Trophoblast cell (in vitro differentiated cells and primary cell): Measurements from ENCODE around the gene ING4. TPM values are rescaled to one million over a fixed set of nuclear protein-coding genes. Genes with fewer than 3 reads are reported as not detected.
"Not testable (repeated sequence)": the region's sequence is repeated elsewhere in the genome, so short reads cannot be mapped to it uniquely, and the experiment has no call there.

Experiments used
- DNase-seq, 2 donors: peaks; one replicate each; pipeline ENCODE4 v3.0.0-alpha.2; 2016
- H2AFZ ChIP-seq: 2 replicates; pipeline ENCODE4 v1.6.1; 2013; ENCODE audit warnings: low read length, moderate library complexity, mild to moderate bottlenecking; ENCODE audit not compliant: insufficient read depth, poor library complexity
- H2AK5ac ChIP-seq: 2 replicates; pipeline ENCODE4 v1.6.1; 2013; ENCODE audit warnings: mild to moderate bottlenecking, low read length
- H2BK120ac ChIP-seq: 2 replicates; pipeline ENCODE4 v1.6.1; 2013; ENCODE audit warnings: low read length, mild to moderate bottlenecking, moderate library complexity; ENCODE audit not compliant: insufficient read depth, poor library complexity
- H2BK12ac ChIP-seq: 2 replicates; pipeline ENCODE4 v1.6.1; 2013; ENCODE audit warnings: mild to moderate bottlenecking, low read length, moderate library complexity
- H2BK5ac ChIP-seq: 2 replicates; pipeline ENCODE4 v1.6.1; 2013; ENCODE audit warnings: low read length, low read depth, moderate library complexity, mild to moderate bottlenecking; ENCODE audit not compliant: poor library complexity
- H3K14ac ChIP-seq: 2 replicates; pipeline ENCODE4 v1.6.1; 2013; ENCODE audit warnings: mild to moderate bottlenecking, low read length
- H3K18ac ChIP-seq: 2 replicates; pipeline ENCODE4 v1.6.1; 2013; ENCODE audit warnings: mild to moderate bottlenecking, low read length
- H3K23ac ChIP-seq: 2 replicates; pipeline ENCODE4 v1.6.1; 2013; ENCODE audit warnings: low read length
- H3K27ac ChIP-seq: 2 replicates; pipeline ENCODE4 v1.5.1; 2013; ENCODE audit warnings: low read depth, mild to moderate bottlenecking, inconsistent platforms, low read length, moderate library complexity
- H3K27me3 ChIP-seq: 2 replicates; pipeline ENCODE4 v1.6.1; 2013; ENCODE audit warnings: inconsistent platforms, mild to moderate bottlenecking, low read length, moderate library complexity; ENCODE audit not compliant: insufficient read depth
- H3K36me3 ChIP-seq, 2 experiments: 1 replicate in 1 of 2; 2 replicates in 1 of 2; pipeline ENCODE4 v1.6.1; 2013; ENCODE audit warnings: low read length in 2 of 2, mild to moderate bottlenecking in 2 of 2, moderate library complexity in 1 of 2; ENCODE audit not compliant: insufficient read depth in 2 of 2, control insufficient read depth in 1 of 2
- H3K4ac ChIP-seq: 2 replicates; pipeline ENCODE4 v1.6.1; 2013; ENCODE audit warnings: low read depth, mild to moderate bottlenecking, low read length, moderate library complexity
- H3K4me1 ChIP-seq, 2 experiments: 1 replicate in 1 of 2; 2 replicates in 1 of 2; pipeline ENCODE4 v1.6.1; 2013; ENCODE audit warnings: low read length in 2 of 2, mild to moderate bottlenecking in 2 of 2, moderate library complexity in 1 of 2; ENCODE audit not compliant: insufficient read depth in 2 of 2, control insufficient read depth in 1 of 2
- H3K4me2 ChIP-seq: 2 replicates; pipeline ENCODE4 v1.6.1; 2013; ENCODE audit warnings: inconsistent platforms, mild to moderate bottlenecking, low read length, moderate library complexity
- H3K4me3 ChIP-seq: 2 replicates; pipeline ENCODE4 v1.5.1; 2013; ENCODE audit warnings: mild to moderate bottlenecking, low read depth, low read length, inconsistent platforms
- H3K79me1 ChIP-seq: one replicate; pipeline ENCODE4 v1.6.1; 2013; ENCODE audit warnings: low read length
- H3K79me2 ChIP-seq: 2 replicates; pipeline ENCODE4 v1.6.1; 2013; ENCODE audit warnings: low read length, mild to moderate bottlenecking; ENCODE audit not compliant: control insufficient read depth, insufficient read depth, poor library complexity
- H3K9ac ChIP-seq: 2 replicates; pipeline ENCODE4 v1.6.1; 2013; ENCODE audit warnings: mild to moderate bottlenecking, low read length
- H3K9me3 ChIP-seq: 2 replicates; pipeline ENCODE4 v1.6.1; 2013; ENCODE audit warnings: low read depth, mild to moderate bottlenecking, control low read depth, inconsistent platforms, low read length; ENCODE audit not compliant: insufficient read depth
- H4K12ac ChIP-seq: 2 replicates; pipeline ENCODE4 v1.6.1; 2013; ENCODE audit warnings: low read depth, mild to moderate bottlenecking, low read length, moderate library complexity
- H4K8ac ChIP-seq: 2 replicates; pipeline ENCODE4 v1.6.1; 2013; ENCODE audit warnings: low read depth, mild to moderate bottlenecking, low read length, moderate library complexity
- H4K91ac ChIP-seq: one replicate; pipeline ENCODE4 v1.6.1; 2013; ENCODE audit warnings: low read depth, mild to moderate bottlenecking, low read length, moderate library complexity
- WGBS: extraction: QIAGEN DNeasy Blood & Tissue Kit; methylation state at CpG from one replicate; pipeline ENCODE4 v1.1.7; 2013; ENCODE audit warnings: missing lambda C conversion rate; ENCODE audit not compliant: insufficient read length, insufficient coverage; ENCODE audit errors: extremely low coverage; 5-methylcytosine and 5-hydroxymethylcytosine counted together
- polyA plus RNA-seq: library from polyadenylated mRNA; stranded (reverse); fragments of 200-250 nt; gene quantifications from 2 replicates; pipeline ENCODE4 v1.2.3, GENCODE V29; 2013

ING4 gene
- 29.6 and 33.0 TPM in 2 replicates for polyA plus RNA-seq

DNA sequence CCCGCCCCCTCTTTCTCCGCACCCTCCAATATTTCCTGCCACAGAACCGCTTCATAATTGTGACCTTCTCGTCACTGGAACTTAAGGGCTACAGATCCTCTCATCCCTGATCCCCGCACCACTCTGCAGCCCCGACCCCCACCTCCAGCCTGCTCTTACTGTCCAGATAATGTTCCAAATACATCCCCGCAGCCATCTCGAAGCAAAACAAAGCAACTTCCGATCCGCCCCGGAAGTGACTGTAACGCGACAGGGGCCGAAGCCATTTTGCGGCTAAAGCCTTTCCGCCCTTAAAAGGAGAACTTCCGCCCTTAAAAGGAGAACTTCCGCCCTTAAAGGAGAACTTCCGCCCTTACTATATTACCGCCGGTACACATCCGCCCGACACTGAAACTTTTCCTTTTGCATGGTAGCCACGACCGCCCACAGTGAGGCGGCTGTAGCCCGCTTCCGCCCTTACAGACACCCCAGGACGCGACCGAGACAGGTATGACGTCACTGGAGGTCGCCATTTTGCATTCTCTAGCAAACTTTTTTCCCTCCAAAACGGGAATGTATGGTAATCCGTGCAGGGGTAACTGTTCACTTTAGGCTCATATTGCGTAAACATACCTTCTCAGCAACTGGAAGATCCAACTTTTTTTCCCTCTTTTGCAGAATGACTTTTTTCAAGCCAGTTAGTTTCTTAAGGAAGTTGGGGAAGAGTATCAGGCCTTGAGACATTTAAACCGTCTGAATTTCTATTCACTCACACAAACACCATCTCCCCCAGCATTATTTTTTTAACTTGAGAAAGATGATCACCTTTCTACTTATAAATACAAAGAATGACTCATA lies at the start of gene ING4:
TSS of gene ING4 (minus strand) at position 214 of the 837 bp plus-strand sequence. CDS start at position 196, 18 bp downstream.
- peak within 1 kb of the TSS; percentile 84 for H3K9ac ChIP-seq
- peak within 1 kb of the TSS; percentile 34 for H3K4ac ChIP-seq
- peaks cover 5% of the 10 kb centered on the region for H3K79me1 ChIP-seq
- peak within 1 kb of the TSS; percentile 93 for H3K4me2 ChIP-seq
- H3K4me1 ChIP-seq, result no peaks in the 10 kb centered on the region
- H2BK12ac ChIP-seq, result no peak within 1 kb of the TSS
- no peaks in the 10 kb centered on the region for H3K9me3 ChIP-seq
- peak within 1 kb of the TSS; percentile 74 for H4K91ac ChIP-seq
- peak within 1 kb of the TSS; percentile 57 for H3K18ac ChIP-seq
- peaks cover 3% of the 10 kb centered on the region for H3K79me2 ChIP-seq
- peak within 1 kb of the TSS; percentile 86 for H2AFZ ChIP-seq
- peak within 1 kb of the TSS; percentile 44 for H2BK120ac ChIP-seq
- no peak within 1 kb of the TSS for H2BK5ac ChIP-seq
- peak; percentile 100 for DNase-seq
- WGBS, result no CpG with 5 or more reads among the region's 37 CpGs
- H3K4me3 ChIP-seq, result peak within 1 kb of the TSS; percentile 85
- peak within 1 kb of the TSS; percentile 63 for H2AK5ac ChIP-seq
- H3K36me3 ChIP-seq, result peaks cover 11 to 16% of the 10 kb centered on the region in 2 experiments
- peak within 1 kb of the TSS; percentile 92 for H4K12ac ChIP-seq
- H3K27ac ChIP-seq, result peak within 1 kb of the TSS; percentile 46
- H3K14ac ChIP-seq, result peak within 1 kb of the TSS; percentile 62
- H3K27me3 ChIP-seq, result no peaks in the 10 kb centered on the region
- no peak within 1 kb of the TSS for H3K23ac ChIP-seq
- peak within 1 kb of the TSS; percentile 97 for H4K8ac ChIP-seq

DNA sequence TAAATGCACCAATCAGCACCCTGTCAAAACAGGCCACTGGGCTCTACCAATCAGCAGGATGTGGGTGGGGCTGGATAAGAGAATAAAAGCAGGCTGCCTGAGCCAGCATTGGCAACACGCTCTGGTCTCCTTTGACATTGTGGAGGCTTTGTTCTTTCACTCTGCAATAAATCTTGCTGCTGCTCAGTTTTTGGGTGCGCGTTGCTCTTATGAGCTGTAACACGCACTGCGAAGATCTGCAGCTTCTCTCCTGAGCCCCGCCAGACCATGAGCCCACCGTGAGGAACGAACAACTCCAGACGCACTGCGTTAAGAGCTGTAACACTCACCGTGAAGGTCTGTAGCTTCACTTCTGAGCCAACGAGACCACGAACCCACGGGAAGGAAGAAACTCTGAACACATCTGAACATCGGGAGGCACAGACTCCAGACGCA lies 46.1 kb upstream of the ING4 start:
- no peak overlapping the region for H2BK120ac ChIP-seq
- WGBS, result no CpG with 5 or more reads among the region's 16 CpGs
- no peak overlapping the region for H4K8ac ChIP-seq
- no peaks in the 10 kb centered on the region for H3K27me3 ChIP-seq
- no peaks in the 10 kb centered on the region for H3K9me3 ChIP-seq
- no peaks in the 10 kb centered on the region for H3K4me1 ChIP-seq
- H3K36me3 ChIP-seq, result no peaks in the 10 kb centered on the region
- no peak overlapping the region for H2BK12ac ChIP-seq
- H2AFZ ChIP-seq, result no peak overlapping the region
- H3K23ac ChIP-seq, result no peak overlapping the region
- no peak overlapping the region for H4K91ac ChIP-seq
- H3K14ac ChIP-seq, result no peak overlapping the region
- H3K79me1 ChIP-seq, result no peaks in the 10 kb centered on the region
- H2AK5ac ChIP-seq, result no peak overlapping the region
- H2BK5ac ChIP-seq, result no peak overlapping the region
- no peak overlapping the region for H3K27ac ChIP-seq
- no peak overlapping the region for H3K9ac ChIP-seq
- no peak overlapping the region for H3K4me3 ChIP-seq
- H4K12ac ChIP-seq, result no peak overlapping the region
- no peak for DNase-seq
- no peaks in the 10 kb centered on the region for H3K79me2 ChIP-seq
- no peak overlapping the region for H3K4me2 ChIP-seq
- no peak overlapping the region for H3K18ac ChIP-seq
- no peak overlapping the region for H3K4ac ChIP-seq

GRCh38 chr12:6708351-6708750 lies 45.4 kb upstream of the ING4 start:
- H3K79me1 ChIP-seq, H2AK5ac ChIP-seq, H3K14ac ChIP-seq, H3K4me2 ChIP-seq, H3K27ac ChIP-seq, H2BK120ac ChIP-seq, H2BK12ac ChIP-seq, H4K91ac ChIP-seq, H3K4me3 ChIP-seq, H4K12ac ChIP-seq, H4K8ac ChIP-seq, H3K18ac ChIP-seq, H3K9ac ChIP-seq, DNase-seq, H2BK5ac ChIP-seq, H3K36me3 ChIP-seq, H3K27me3 ChIP-seq, H3K4me1 ChIP-seq, H3K79me2 ChIP-seq, H2AFZ ChIP-seq, H3K9me3 ChIP-seq, H3K23ac ChIP-seq, H3K4ac ChIP-seq: not testable (repeated sequence)
- WGBS, result no CpG with 5 or more reads among the region's 21 CpGs

- no peak overlapping the region for H2BK5ac ChIP-seq
- H3K18ac ChIP-seq, result no peak overlapping the region
- no peak overlapping the region for H3K27ac ChIP-seq
- no peaks in the 10 kb centered on the region for H3K36me3 ChIP-seq
- no peak overlapping the region for H3K4ac ChIP-seq
- H2AFZ ChIP-seq, result no peak overlapping the region
- no peak overlapping the region for H3K23ac ChIP-seq
- no peak overlapping the region for H4K91ac ChIP-seq
- H3K79me1 ChIP-seq, result no peaks in the 10 kb centered on the region
- no peak overlapping the region for H2BK12ac ChIP-seq
- no peak for DNase-seq
- no peak overlapping the region for H4K12ac ChIP-seq
- no peaks in the 10 kb centered on the region for H3K9me3 ChIP-seq
- no peak overlapping the region for H3K14ac ChIP-seq
- no peak overlapping the region for H2AK5ac ChIP-seq
- H3K4me2 ChIP-seq, result no peak overlapping the region
- no peaks in the 10 kb centered on the region for H3K79me2 ChIP-seq
- no peak overlapping the region for H3K9ac ChIP-seq
- no peak overlapping the region for H2BK120ac ChIP-seq
- peaks cover 4 to 8% of the 10 kb centered on the region in 2 experiments for H3K4me1 ChIP-seq
- no peak overlapping the region for H3K4me3 ChIP-seq
- H4K8ac ChIP-seq, result no peak overlapping the region
- WGBS, result no CpG with 5 or more reads among the region's 10 CpGs
- H3K27me3 ChIP-seq, result peaks cover 26% of the 10 kb centered on the region
These were observed 40.7 kb upstream of the ING4 start for GRCh38 chr12:6703631-6704030.
